Chondrocyte (in vitro differentiated cells): ENCODE measurements around the gene RAD51B. TPM values are rescaled to one million over a fixed set of nuclear protein-coding genes. Genes with fewer than 3 reads are reported as not detected.

Experiments used
- DNase-seq: peaks from one replicate; pipeline ENCODE4 v3.0.0; 2021; ENCODE audit warnings: mixed read lengths, low spot score
- H3K27ac Mint-ChIP-seq: one replicate; pipeline ENCODE4 v1.8.0; 2021; ENCODE audit warnings: mild to moderate bottlenecking, moderate library complexity, mixed read lengths; ENCODE audit not compliant: unreplicated experiment
- H3K27me3 Mint-ChIP-seq: 2 replicates; pipeline ENCODE4 v1.8.0; 2021; ENCODE audit warnings: low read depth, mixed read lengths
- H3K36me3 Mint-ChIP-seq: 2 replicates; pipeline ENCODE4 v1.8.0; 2021; ENCODE audit warnings: low read depth, mixed read lengths
- H3K4me1 Mint-ChIP-seq: 2 replicates; pipeline ENCODE4 v1.8.0; 2021; ENCODE audit warnings: low read depth, mild to moderate bottlenecking, mixed read lengths
- H3K4me3 Mint-ChIP-seq: one replicate; pipeline ENCODE4 v1.8.0; 2021; ENCODE audit warnings: mild to moderate bottlenecking, moderate library complexity, mixed read lengths; ENCODE audit not compliant: unreplicated experiment
- H3K9me3 Mint-ChIP-seq: 2 replicates; pipeline ENCODE4 v1.8.0; 2021; ENCODE audit warnings: low read depth, mixed read lengths
- total RNA-seq: library from RNA; stranded (reverse); gene quantifications from 3 replicates; pipeline ENCODE4 v1.2.1, GENCODE V29; 2021
- TF ChIP-seq, protein P1 (sequence below): fragments of 200-600 bp; sonication (generic); IDR thresholded peaks from 2 replicates; pipeline ENCODE4 v1.5.0; 2021; ENCODE audit warnings: antibody characterized with exemption, mild to moderate bottlenecking, moderate library complexity

Gene RAD51B
- total RNA-seq, 1 donor from 2014 or later = 8.2 TPM

DNA sequence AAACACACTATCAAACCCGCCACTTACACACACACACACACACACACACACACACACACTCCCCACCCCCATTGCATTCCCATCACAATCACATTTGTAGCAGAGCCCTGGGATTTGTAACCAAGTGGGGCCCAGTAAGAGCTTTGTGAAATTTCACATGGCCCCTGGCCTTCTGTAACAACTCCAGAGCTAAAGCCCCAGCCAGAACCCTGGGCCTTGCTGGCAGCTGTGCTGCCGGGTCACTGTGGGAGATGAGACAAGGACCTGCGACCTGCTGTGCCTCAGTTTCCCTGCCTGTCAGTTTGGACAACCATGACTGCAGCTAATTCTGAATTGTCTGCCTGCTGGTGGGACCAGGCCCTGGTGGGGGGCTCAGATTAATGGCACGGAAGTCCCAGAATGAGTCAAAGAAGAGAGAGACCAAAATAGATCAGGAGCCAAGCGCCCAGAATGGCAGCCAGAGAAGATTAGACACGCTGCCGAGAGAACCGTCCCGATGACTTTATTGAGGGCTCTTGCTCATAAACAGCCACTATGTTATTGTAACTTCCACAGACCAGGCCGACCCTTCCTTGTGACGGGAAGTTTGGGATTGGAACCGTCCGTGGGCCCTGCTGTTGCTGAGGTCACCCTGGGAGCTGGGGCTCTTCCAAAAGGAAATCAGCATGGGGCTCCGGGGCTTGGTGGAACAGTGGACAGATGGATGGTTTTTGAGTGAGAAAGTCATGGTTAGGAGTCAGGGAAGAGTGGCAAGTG is 850.2 kb downstream of the RAD51B start:
- Mint-ChIP-seq H3K4me1 (peaks cover 39% of the 10 kb centered on the region), H3K27ac (no peak overlapping the region), H3K36me3 (no peaks in the 10 kb centered on the region), H3K27me3 (no peaks in the 10 kb centered on the region), H3K4me3 (no peak overlapping the region), H3K9me3 (no peaks in the 10 kb centered on the region)
- DNase-seq = no peak
- TF ChIP-seq, protein P1, sequence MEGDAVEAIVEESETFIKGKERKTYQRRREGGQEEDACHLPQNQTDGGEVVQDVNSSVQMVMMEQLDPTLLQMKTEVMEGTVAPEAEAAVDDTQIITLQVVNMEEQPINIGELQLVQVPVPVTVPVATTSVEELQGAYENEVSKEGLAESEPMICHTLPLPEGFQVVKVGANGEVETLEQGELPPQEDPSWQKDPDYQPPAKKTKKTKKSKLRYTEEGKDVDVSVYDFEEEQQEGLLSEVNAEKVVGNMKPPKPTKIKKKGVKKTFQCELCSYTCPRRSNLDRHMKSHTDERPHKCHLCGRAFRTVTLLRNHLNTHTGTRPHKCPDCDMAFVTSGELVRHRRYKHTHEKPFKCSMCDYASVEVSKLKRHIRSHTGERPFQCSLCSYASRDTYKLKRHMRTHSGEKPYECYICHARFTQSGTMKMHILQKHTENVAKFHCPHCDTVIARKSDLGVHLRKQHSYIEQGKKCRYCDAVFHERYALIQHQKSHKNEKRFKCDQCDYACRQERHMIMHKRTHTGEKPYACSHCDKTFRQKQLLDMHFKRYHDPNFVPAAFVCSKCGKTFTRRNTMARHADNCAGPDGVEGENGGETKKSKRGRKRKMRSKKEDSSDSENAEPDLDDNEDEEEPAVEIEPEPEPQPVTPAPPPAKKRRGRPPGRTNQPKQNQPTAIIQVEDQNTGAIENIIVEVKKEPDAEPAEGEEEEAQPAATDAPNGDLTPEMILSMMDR = no peak

DNA sequence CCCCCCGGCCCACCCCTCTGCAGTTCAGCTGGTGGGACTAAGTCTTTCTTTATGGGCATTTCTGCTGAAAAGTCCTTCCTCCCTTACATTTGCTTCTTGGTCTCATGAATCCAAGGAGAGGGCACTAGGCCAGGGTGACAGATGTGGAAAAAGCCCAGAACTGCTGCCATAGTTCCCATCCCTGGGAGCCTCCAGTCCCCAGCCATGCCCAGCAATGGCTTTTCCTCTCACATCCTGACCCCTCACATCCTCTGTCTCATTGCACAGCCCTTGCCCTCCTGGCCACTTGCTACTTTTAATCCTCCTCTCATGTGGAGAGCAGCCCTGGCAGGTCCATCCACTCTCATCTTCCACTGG is 850.8 kb downstream of the RAD51B start:
- DNase-seq = no peak
- TF ChIP-seq, protein P1 = no peak
- no peak overlapping the region for H3K4me3 Mint-ChIP-seq
- no peaks in the 10 kb centered on the region for H3K27me3 Mint-ChIP-seq
- no peaks in the 10 kb centered on the region for H3K36me3 Mint-ChIP-seq
- no peaks in the 10 kb centered on the region for H3K9me3 Mint-ChIP-seq
- H3K27ac Mint-ChIP-seq = no peak overlapping the region
- peaks cover 39% of the 10 kb centered on the region for H3K4me1 Mint-ChIP-seq

DNA sequence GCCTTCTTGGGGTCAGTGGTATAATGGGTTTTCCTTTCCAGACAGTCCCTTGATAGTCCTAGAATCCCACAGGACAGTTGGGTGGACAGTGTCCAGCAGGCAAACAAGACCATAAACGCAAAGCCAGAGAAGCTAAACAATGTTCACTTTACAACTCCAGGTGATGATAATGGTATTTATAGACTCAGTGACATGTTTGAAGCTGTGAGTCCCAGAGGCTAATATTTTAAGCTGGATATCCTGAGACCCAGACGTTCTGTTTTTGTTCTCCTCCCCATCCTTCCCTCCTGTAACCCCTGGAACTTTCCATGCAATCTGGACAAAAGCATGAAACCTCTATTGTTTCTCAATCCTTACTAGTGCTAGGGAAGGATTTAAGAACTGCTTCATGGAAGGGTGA is 852.3 kb downstream of the RAD51B start:
- Mint-ChIP-seq H3K36me3 (no peaks in the 10 kb centered on the region), H3K27ac (no peak overlapping the region), H3K4me3 (no peak overlapping the region), H3K4me1 (peaks cover 29% of the 10 kb centered on the region), H3K9me3 (no peaks in the 10 kb centered on the region), H3K27me3 (no peaks in the 10 kb centered on the region)
- no peak for DNase-seq
- TF ChIP-seq, protein P1 = no peak

DNA sequence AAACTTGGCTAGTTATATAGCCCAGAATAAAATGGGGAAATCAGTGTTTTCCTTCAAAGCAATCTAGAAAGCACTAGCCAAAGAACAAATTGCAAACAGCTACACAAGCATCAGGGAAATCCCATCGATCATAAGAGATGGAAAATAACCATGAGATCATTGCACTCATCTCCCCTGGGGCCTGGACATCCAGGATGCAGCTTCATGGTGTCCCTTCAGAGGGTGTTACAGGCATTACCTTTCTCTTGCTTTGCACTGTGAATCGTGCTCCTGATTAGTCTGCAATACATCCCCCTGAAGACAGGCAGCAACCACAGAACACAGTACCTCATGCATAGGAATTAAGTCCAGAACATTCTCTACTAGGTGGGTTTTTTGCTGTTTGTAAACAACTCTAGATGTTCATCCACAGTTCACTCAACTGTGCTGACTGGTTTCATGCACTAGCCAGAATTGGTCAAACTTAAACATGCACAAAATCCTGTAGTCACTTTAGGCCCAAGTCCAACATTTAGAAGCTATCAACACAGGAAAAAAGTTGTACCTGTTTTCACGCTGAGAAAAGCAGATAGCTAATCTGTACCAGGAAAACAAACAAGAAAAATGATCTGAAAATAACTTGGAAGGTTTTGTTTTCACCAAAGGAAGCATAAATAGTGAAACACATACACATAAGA is 853.2 kb downstream of the RAD51B start:
- Mint-ChIP-seq H3K27ac (no peak overlapping the region), H3K4me1 (peaks cover 21% of the 10 kb centered on the region), H3K36me3 (no peaks in the 10 kb centered on the region), H3K27me3 (no peaks in the 10 kb centered on the region), H3K9me3 (no peaks in the 10 kb centered on the region), H3K4me3 (no peak overlapping the region)
- no peak for DNase-seq
- TF ChIP-seq, protein P1 = no peak

DNA sequence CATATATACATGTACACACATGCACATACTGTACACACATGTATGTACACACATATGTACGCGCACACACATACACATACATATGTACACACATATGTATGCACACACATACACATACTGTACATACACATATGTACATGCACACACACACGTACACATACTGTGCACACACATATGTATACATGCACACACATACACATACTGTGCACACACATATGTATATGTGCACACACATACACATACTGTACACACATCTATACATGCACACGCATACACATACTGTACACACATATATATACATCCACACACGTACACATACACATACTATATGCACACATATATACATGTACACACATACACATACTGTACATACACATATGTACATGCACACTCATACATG is 853.9 kb downstream of the RAD51B start:
- Mint-ChIP-seq H3K36me3 (no peaks in the 10 kb centered on the region), H3K4me1 (peaks cover 21% of the 10 kb centered on the region)
- no peak for DNase-seq

More for the DNA sequence above, 853.9 kb downstream of the RAD51B start:
- TF ChIP-seq, protein P1 = no peak
- no peak overlapping the region for H3K4me3 Mint-ChIP-seq
- H3K9me3 Mint-ChIP-seq = no peaks in the 10 kb centered on the region
- no peak overlapping the region for H3K27ac Mint-ChIP-seq
- H3K27me3 Mint-ChIP-seq = no peaks in the 10 kb centered on the region
